H54 (cell line): ENCODE measurements around the gene SPHK1.

Source experiments
- DNase-seq: peaks from one replicate; pipeline ENCODE4 v3.0.0; 2011; ENCODE audit warnings: low spot score, mixed read lengths; ENCODE audit not compliant: insufficient read length
- FAIRE-seq: peaks from 3 replicates; lab custom pipeline; 2011; peaks lifted over from hg19 to GRCh38; lab: Jason Lieb, UNC
- POLR2A ChIP-seq: IDR thresholded peaks from 2 replicates; pipeline ENCODE4 v1.6.1; 2011; ENCODE audit warnings: low read depth, mild to moderate bottlenecking, low read length

SPHK1 gene

DNA sequence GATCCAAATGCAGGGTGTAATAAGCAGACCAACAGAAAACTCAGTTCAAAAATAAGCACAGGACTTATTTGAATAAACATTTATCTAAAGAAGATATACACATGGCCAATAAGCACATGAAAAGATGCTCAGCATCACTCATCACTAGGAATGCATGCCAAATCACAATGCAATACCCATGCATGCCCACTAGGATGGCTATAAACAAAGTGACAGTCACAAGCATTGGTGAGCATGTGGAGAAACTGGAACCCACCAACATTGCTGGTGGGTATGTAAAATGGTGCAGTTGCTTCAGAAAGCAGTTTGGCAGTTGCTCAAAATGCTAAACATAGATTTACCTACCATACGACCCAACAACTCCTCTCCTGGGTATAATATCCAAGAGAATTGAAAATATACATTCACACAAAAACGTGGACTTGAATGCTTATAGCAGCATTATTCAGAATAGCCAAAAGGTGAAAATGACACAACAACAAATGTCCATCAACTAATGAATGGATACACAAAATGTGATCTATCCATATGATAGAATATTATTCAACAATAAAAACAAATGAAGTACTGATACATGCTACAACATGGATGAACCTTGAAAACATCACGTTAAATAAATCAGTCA lies 48.4 kb downstream of the SPHK1 start:
- no peak for DNase-seq
- FAIRE-seq = no peak
- no peak for TF ChIP-seq POLR2A

- no peak for TF ChIP-seq POLR2A
- DNase-seq = no peak
- FAIRE-seq = no peak
Measured at GRCh38 chr17:76433693-76434092, 49.3 kb downstream of the SPHK1 start.

DNA sequence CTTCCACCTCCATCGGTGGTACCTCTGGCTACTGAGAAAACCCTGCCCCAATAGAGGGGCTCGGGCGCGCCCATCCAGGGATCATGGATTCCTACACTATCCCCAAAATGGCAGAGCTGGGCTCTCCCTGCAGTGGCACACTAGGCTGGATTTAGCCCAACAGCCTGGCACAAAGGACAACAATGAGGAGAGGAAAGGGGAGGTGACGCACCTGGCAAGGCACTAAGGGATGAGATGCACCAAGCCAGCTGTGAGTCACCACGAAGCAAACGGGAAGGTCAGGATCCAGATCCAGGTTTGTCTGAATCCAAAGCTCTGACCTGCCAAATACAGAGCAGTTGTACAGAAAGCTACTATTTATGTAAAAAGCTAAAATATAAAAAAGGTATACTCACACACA lies 50.5 kb downstream of the SPHK1 start:
- FAIRE-seq (no peak), DNase-seq (no peak)
- no peak for TF ChIP-seq POLR2A

- DNase-seq (no peak), FAIRE-seq (no peak)
- TF ChIP-seq POLR2A = no peak
Measured at GRCh38 chr17:76435751-76436150, 51.3 kb downstream of the SPHK1 start.
